Karpas-422 (cell line): ENCODE results near the gene FCER1A. TPM values are rescaled to one million over a fixed set of nuclear protein-coding genes. Genes with fewer than 3 reads are reported as not detected.
"Not testable (repeated sequence)": the region's sequence is repeated elsewhere in the genome, so short reads cannot be mapped to it uniquely, and the experiment has no call there.

Source experiments
- DNase-seq: peaks from one replicate; pipeline ENCODE4 v3.0.0-alpha.2; 2015
- H2AFZ ChIP-seq: fragments of 200-600 bp; sonication (generic); 2 replicates; pipeline ENCODE4 v1.6.1; 2014; ENCODE audit warnings: antibody characterized with exemption, low read length, mixed read lengths
- H3K27ac ChIP-seq: fragments of 200-600 bp; sonication (generic); 2 replicates; pipeline ENCODE4 v1.5.1; 2014; ENCODE audit warnings: mild to moderate bottlenecking, low read length, moderate library complexity
- H3K27me3 ChIP-seq: fragments of 200-600 bp; sonication (generic); 2 replicates; pipeline ENCODE4 v1.6.1; 2014; ENCODE audit warnings: low read length, mixed read lengths
- H3K36me3 ChIP-seq: fragments of 200-600 bp; sonication (generic); 2 replicates; pipeline ENCODE4 v1.6.1; 2014; ENCODE audit warnings: low read length, mixed read lengths; ENCODE audit not compliant: insufficient read depth
- H3K4me1 ChIP-seq: fragments of 200-600 bp; sonication (generic); 2 replicates; pipeline ENCODE4 v1.6.1; 2014; ENCODE audit warnings: mild to moderate bottlenecking, low read length, mixed read lengths
- H3K4me2 ChIP-seq: fragments of 200-600 bp; sonication (generic); 2 replicates; pipeline ENCODE4 v1.6.1; 2014; ENCODE audit warnings: low read length, low read depth, mild to moderate bottlenecking; ENCODE audit not compliant: poor library complexity, severe bottlenecking
- H3K4me3 ChIP-seq: fragments of 200-600 bp; sonication (generic); 2 replicates; pipeline ENCODE4 v1.5.1; 2014; ENCODE audit warnings: mild to moderate bottlenecking, antibody characterized with exemption, low read length, mixed read lengths
- H3K79me2 ChIP-seq: fragments of 200-600 bp; sonication (generic); 2 replicates; pipeline ENCODE4 v1.6.1; 2014; ENCODE audit warnings: mild to moderate bottlenecking, low read length, mixed read lengths
- H3K9ac ChIP-seq: fragments of 200-600 bp; sonication (generic); 2 replicates; pipeline ENCODE4 v1.6.0; 2014; ENCODE audit warnings: low read length
- H3K9me2 ChIP-seq: fragments of 200-600 bp; sonication (generic), shearing (Covaris generic); replicated peaks from 2 replicates; pipeline ENCODE4 v1.6.0; 2014; ENCODE audit warnings: mild to moderate bottlenecking, low read length, moderate library complexity; ENCODE audit not compliant: insufficient read depth
- H3K9me3 ChIP-seq: fragments of 300-700, 200-600 bp; sonication (generic); 2 replicates; pipeline ENCODE4 v1.6.1; 2014; ENCODE audit warnings: low read length, mixed read lengths
- H4K20me1 ChIP-seq: fragments of 200-600 bp; sonication (generic); 2 replicates; pipeline ENCODE4 v1.6.1; 2014; ENCODE audit warnings: mild to moderate bottlenecking, antibody characterized with exemption, low read length, low read depth; ENCODE audit not compliant: insufficient read depth
- total RNA-seq: library from RNA; depleted of rRNA; stranded (reverse); fragments of >200 nt; shearing (Covaris generic); gene quantifications from 2 replicates; pipeline ENCODE4 v1.2.3, GENCODE V29; 2014; ENCODE audit warnings: low replicate concordance

Gene FCER1A
- total RNA-seq, 1 experiment from 2014 or later, result not detected

DNA sequence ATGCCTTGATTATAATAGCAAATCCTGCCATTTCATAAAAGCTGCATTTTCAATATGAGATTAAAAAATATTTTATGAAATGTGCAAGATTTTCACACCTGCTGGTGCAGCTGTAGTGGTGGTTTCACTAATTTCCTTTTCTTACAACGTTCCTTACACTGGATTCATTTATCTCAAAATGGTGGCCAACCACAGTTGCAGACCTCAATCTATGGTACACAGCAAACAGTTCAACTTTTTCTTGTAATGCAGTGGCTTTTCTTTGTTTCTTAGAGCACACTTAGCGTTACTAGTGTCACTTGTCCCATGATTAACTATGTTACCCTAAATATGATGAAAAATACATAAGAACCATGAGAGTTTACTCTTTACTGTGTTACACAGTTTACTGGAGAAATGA is 32.7 kb downstream of the FCER1A start:
- no peaks in the 10 kb centered on the region for H3K9me2 ChIP-seq
- H4K20me1 ChIP-seq, result no peaks in the 10 kb centered on the region
- no peaks in the 10 kb centered on the region for H3K79me2 ChIP-seq
- H3K4me1 ChIP-seq, result no peaks in the 10 kb centered on the region
- no peaks in the 10 kb centered on the region for H3K9me3 ChIP-seq
- no peak overlapping the region for H3K4me2 ChIP-seq
- no peak overlapping the region for H3K4me3 ChIP-seq
- no peak for DNase-seq
- no peaks in the 10 kb centered on the region for H3K36me3 ChIP-seq
- H3K27me3 ChIP-seq, result no peaks in the 10 kb centered on the region
- H3K27ac ChIP-seq, result no peak overlapping the region
- H3K9ac ChIP-seq, result no peak overlapping the region
- H2AFZ ChIP-seq, result no peak overlapping the region

DNA sequence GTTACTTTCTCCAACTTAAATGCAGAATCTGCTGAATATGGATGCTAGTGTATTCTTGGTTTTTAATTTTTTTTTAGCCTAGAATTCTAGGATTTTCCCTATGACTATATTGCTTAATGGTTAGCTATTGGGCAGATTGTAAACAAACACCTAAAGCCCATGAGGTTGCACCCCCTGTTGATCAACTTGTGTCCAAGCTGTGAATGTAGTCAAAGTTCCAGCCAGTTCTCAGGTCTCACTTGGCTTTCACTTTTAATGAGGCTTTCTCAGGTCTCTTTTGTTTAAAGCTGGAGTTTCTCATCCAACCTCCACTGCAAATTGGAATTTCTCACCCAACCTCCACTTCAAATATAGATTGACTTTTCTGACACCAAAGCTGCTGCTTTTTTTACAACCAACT is 35.9 kb downstream of the FCER1A start:
- no peaks in the 10 kb centered on the region for H3K27me3 ChIP-seq
- no peaks in the 10 kb centered on the region for H3K9me2 ChIP-seq
- no peak for DNase-seq
- H3K4me3 ChIP-seq, result no peak overlapping the region
- no peak overlapping the region for H3K27ac ChIP-seq
- no peaks in the 10 kb centered on the region for H3K36me3 ChIP-seq
- H2AFZ ChIP-seq, result no peak overlapping the region
- H3K79me2 ChIP-seq, result no peaks in the 10 kb centered on the region
- no peaks in the 10 kb centered on the region for H3K9me3 ChIP-seq
- no peak overlapping the region for H3K9ac ChIP-seq
- no peak overlapping the region for H3K4me2 ChIP-seq
- H3K4me1 ChIP-seq, result no peaks in the 10 kb centered on the region
- no peaks in the 10 kb centered on the region for H4K20me1 ChIP-seq

DNA sequence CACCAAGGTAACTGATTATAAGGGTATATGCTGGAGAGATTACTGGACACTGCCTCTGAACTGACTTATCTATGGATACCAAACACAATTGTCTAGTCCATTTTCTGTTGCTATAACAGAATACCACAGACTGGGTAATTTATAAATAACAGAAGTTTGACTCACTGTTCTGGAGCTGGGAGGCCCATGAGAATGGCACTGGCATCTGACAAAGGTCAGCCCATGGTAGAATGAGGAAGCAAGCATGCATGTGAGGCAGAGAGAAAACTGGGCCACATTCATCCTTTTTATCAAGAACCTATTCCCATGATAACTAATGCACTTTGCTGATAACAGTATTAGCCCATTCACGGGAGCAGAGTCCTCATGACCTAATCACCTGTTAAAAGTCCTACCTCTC is 37.4 kb downstream of the FCER1A start:
- Histone ChIP-seq H2AFZ (no peak overlapping the region), H3K79me2 (no peaks in the 10 kb centered on the region), H3K27me3 (no peaks in the 10 kb centered on the region), H3K4me3 (no peak overlapping the region), H3K9me2 (no peaks in the 10 kb centered on the region), H3K9me3 (no peaks in the 10 kb centered on the region), H3K4me1 (no peaks in the 10 kb centered on the region), H3K27ac (no peak overlapping the region), H3K36me3 (no peaks in the 10 kb centered on the region), H3K4me2 (no peak overlapping the region), H4K20me1 (no peaks in the 10 kb centered on the region), H3K9ac (no peak overlapping the region)
- no peak for DNase-seq

DNA sequence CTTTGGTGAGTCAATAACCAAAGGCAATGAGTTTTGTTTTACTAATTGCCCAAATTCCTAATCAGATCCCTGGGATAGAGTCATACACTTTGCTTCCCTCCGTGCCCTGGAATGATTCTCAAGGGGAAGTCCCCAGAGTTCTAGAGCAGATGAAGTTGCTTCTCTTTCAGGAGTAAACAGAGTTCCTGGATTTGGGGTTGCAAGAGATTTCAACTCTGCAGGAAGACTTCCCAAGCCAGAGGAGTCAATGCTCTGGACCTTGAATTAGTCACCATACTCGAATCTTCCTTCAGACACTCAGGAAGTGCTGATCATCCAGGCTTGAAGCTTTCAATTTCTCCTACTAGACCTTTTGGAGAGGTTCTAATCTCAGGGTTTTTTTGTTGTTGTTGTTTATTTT is 39.6 kb downstream of the FCER1A start:
- DNase-seq, result no peak
- Histone ChIP-seq H3K36me3 (no peaks in the 10 kb centered on the region), H2AFZ (no peak overlapping the region), H3K27me3 (no peaks in the 10 kb centered on the region), H4K20me1 (no peaks in the 10 kb centered on the region), H3K27ac (no peak overlapping the region), H3K4me2 (no peak overlapping the region), H3K9me3 (no peaks in the 10 kb centered on the region), H3K9me2 (no peaks in the 10 kb centered on the region), H3K4me3 (no peak overlapping the region), H3K9ac (no peak overlapping the region), H3K79me2 (no peaks in the 10 kb centered on the region), H3K4me1 (no peaks in the 10 kb centered on the region)

DNA sequence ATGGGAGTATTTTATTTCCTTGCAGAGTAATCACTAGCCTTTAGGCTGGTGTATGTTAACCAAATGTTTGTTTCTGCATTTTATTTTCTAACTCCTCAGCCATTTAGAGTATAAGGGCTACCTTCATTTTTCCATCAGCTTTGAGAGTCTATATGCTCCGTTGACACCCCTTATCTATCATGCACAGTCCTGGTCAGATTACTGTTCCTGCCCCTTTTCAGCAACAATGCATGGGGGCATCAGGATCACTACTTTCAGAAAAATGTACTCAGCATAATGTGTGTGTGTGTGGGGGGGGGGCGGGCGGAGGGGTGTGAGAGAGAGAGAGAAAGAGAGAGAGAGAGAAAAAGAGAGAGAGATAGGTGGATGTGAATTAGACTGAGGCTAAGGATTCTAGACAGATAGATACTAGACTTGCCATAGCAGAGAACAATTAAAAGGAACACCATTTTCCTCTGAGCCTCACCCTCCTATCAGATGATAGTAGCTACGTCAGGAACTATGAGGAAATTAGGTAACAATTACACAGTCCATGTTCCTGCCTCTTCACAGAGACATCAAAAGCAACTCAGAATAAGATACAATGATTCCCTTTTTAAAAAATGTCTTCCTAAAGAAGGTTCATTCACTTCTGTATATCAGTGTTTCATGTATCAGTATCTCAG is 40.8 kb downstream of the FCER1A start:
- Histone ChIP-seq H3K36me3 (no peaks in the 10 kb centered on the region), H3K79me2 (no peaks in the 10 kb centered on the region), H3K9me3 (no peaks in the 10 kb centered on the region), H4K20me1 (no peaks in the 10 kb centered on the region), H3K27me3 (no peaks in the 10 kb centered on the region), H3K4me2 (no peak overlapping the region), H2AFZ (no peak overlapping the region), H3K4me1 (no peaks in the 10 kb centered on the region), H3K4me3 (no peak overlapping the region), H3K27ac (no peak overlapping the region), H3K9me2 (no peaks in the 10 kb centered on the region), H3K9ac (no peak overlapping the region)
- no peak for DNase-seq

DNA sequence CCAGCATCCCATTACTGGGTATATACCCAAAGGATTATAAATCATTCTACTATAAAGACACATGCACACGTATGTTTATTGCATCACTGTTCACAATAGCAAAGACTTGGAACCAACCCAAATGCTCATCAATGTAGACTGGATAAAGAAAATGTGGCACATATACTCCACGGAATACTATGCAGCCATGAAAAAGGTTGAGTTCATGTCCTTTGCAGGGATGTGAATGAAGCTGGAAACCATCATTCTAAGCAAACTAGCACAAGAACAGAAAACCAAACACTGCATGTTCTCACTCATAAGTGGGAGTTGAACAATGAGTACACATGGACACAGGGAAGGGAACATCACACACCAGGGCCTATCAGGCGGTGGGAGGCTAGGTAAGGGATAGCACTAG is 47.2 kb downstream of the FCER1A start:
- H3K4me1 ChIP-seq, H2AFZ ChIP-seq, H3K9me2 ChIP-seq, H3K9ac ChIP-seq, H3K4me3 ChIP-seq, H3K36me3 ChIP-seq, DNase-seq, H3K9me3 ChIP-seq, H4K20me1 ChIP-seq, H3K27me3 ChIP-seq, H3K4me2 ChIP-seq, H3K79me2 ChIP-seq, H3K27ac ChIP-seq: not testable (repeated sequence)

DNA sequence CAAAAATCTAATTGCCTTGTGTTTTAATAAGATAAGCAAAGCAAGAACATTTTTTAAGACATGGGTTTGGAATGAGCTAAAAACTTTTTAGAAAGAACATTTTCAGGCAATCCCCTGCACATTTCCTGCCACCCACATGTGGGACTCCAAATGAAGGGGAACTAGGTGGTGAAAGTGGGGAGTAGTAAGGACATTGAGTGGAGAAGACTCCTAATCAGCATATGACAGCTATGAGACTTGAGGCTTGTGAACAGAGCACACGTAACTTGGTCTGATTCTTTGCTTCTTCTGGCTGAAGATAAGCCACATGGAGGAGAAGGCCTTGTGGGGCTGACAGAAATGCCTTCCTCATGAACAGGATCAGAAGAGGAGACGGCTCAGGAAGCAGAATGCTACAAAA is 50.3 kb downstream of the FCER1A start:
- no peak overlapping the region for H3K27ac ChIP-seq
- H3K9me2 ChIP-seq, result no peaks in the 10 kb centered on the region
- no peak overlapping the region for H3K4me2 ChIP-seq
- H3K36me3 ChIP-seq, result no peaks in the 10 kb centered on the region
- no peak for DNase-seq
- no peaks in the 10 kb centered on the region for H3K27me3 ChIP-seq
- H3K79me2 ChIP-seq, result no peaks in the 10 kb centered on the region
- H3K9ac ChIP-seq, result no peak overlapping the region
- no peaks in the 10 kb centered on the region for H4K20me1 ChIP-seq
- H3K9me3 ChIP-seq, result no peaks in the 10 kb centered on the region
- H3K4me3 ChIP-seq, result no peak overlapping the region
- H3K4me1 ChIP-seq, result no peaks in the 10 kb centered on the region
- no peak overlapping the region for H2AFZ ChIP-seq
